Right kidney (tissue), 1 donor: ENCODE data around the gene TMEM196.
"Not testable (repeated sequence)": the region's sequence is repeated elsewhere in the genome, so short reads cannot be mapped to it uniquely, and the experiment has no call there.

Source experiments
- DNase-seq: peaks from one replicate; pipeline ENCODE4 v3.0.0-alpha.2; 2016

TMEM196 gene

GRCh38 chr7:19707240-19707639, 66.2 kb downstream of the TMEM196 start:
- no peak for DNase-seq

GRCh38 chr7:19705663-19706062, 67.8 kb downstream of the TMEM196 start:
- DNase-seq, result no peak

GRCh38 chr7:19701471-19701870, 71.9 kb downstream of the TMEM196 start:
- no peak for DNase-seq

- no peak for DNase-seq
These were observed 72.5 kb downstream of the TMEM196 start for GRCh38 chr7:19700936-19701335.

- no peak for DNase-seq
These were observed 75.1 kb downstream of the TMEM196 start for GRCh38 chr7:19698331-19698730.

GRCh38 chr7:19696926-19697325, 76.5 kb downstream of the TMEM196 start:
- DNase-seq, result no peak

GRCh38 chr7:19692111-19692828, 81.1 kb downstream of the TMEM196 start:
- no peak for DNase-seq

GRCh38 chr7:19690736-19691135, 82.7 kb downstream of the TMEM196 start:
- DNase-seq, result no peak

- not testable (repeated sequence) for DNase-seq
These were observed 84.3 kb downstream of the TMEM196 start for GRCh38 chr7:19689130-19689529.

- no peak for DNase-seq
These were observed 91.8 kb downstream of the TMEM196 start for GRCh38 chr7:19681596-19681995.

- DNase-seq, result no peak
These were observed 96.2 kb downstream of the TMEM196 start for GRCh38 chr7:19677180-19677579.

GRCh38 chr7:19675816-19676215, 97.6 kb downstream of the TMEM196 start:
- DNase-seq, result no peak

GRCh38 chr7:19674266-19674960, 99.0 kb downstream of the TMEM196 start:
- no peak for DNase-seq

GRCh38 chr7:19670806-19671205, 102.6 kb downstream of the TMEM196 start:
- no peak for DNase-seq
